Thymus (tissue), 11 donors: ENCODE results near the gene NIPA2. TPM values are rescaled to one million over a fixed set of nuclear protein-coding genes. Genes with fewer than 3 reads are reported as not detected.
A peak's percentile ranks its signal among the peaks of the same experiment; 100 is the strongest.

Experiments used
- DNase-seq, 9 donors: peaks; one replicate each; pipeline ENCODE4 v3.0.0-alpha.2; 2013; ENCODE audit warnings: low spot score in 9 of 9, low read depth in 6 of 9, missing footprints in 1 of 9
- H3K27ac ChIP-seq, 2 donors: one replicate each; pipeline ENCODE4 v1.5.1; 2013; ENCODE audit warnings: control low read depth in 1 of 2, low read depth in 1 of 2, low read length in 1 of 2, mild to moderate bottlenecking in 1 of 2, moderate library complexity in 1 of 2
- H3K27me3 ChIP-seq, 2 donors: one replicate each; pipeline ENCODE4 v1.5.1; 2013; ENCODE audit warnings: low read length in 1 of 2; ENCODE audit not compliant: control insufficient read depth in 2 of 2, insufficient read depth in 1 of 2
- H3K36me3 ChIP-seq, 2 donors: one replicate each; pipeline ENCODE4 v1.5.1; 2013; ENCODE audit warnings: low read length in 1 of 2, mild to moderate bottlenecking in 1 of 2, moderate library complexity in 1 of 2; ENCODE audit not compliant: control insufficient read depth in 2 of 2, insufficient read depth in 2 of 2
- H3K4me1 ChIP-seq, 2 donors: one replicate each; pipeline ENCODE4 v1.5.1; 2013; ENCODE audit warnings: low read length in 2 of 2; ENCODE audit not compliant: control insufficient read depth in 2 of 2, insufficient read depth in 2 of 2
- H3K4me3 ChIP-seq, 2 donors: one replicate each; pipeline ENCODE4 v1.5.1; 2013; ENCODE audit warnings: low read length in 2 of 2, control low read depth in 1 of 2, mild to moderate bottlenecking in 1 of 2
- H3K9me3 ChIP-seq, 2 donors: one replicate each; pipeline ENCODE4 v1.5.1; 2013; ENCODE audit warnings: low read length in 1 of 2, mild to moderate bottlenecking in 1 of 2; ENCODE audit not compliant: control insufficient read depth in 2 of 2, insufficient read depth in 1 of 2
- WGBS: extraction: QIAGEN DNeasy Blood & Tissue Kit; methylation state at CpG from one replicate; pipeline ENCODE4 v1.1.7; 2013; 5-methylcytosine and 5-hydroxymethylcytosine counted together
- polyA plus RNA-seq: library from polyadenylated mRNA; stranded (reverse); fragments of 200-250 nt; gene quantifications from one replicate; pipeline ENCODE4 v1.2.3, GENCODE V29; 2013
- total RNA-seq: library from RNA; stranded (reverse); fragments of 120-200 nt; gene quantifications from one replicate; pipeline ENCODE4 v1.2.4, GENCODE V29; 2013
- donor health status: healthy.

NIPA2 gene
- total and polyA plus RNA-seq, 2 donors, result 22.0 to 35.7 TPM

- Histone ChIP-seq H3K4me3 (no peak overlapping the region), H3K27me3 (no peaks in the 10 kb centered on the region), H3K36me3 (peaks cover 20 to 29% of the 10 kb centered on the region in 2 donors), H3K4me1 (no peaks in the 10 kb centered on the region), H3K9me3 (no peaks in the 10 kb centered on the region), H3K27ac (no peak overlapping the region)
- no peak for DNase-seq
- 94% methylated on average over 2 of the region's 2 CpGs for WGBS
Measured at GRCh38 chr15:22819651-22820050, 18.8 kb upstream of the NIPA2 start.

- 96% methylated on average over 29 of the region's 29 CpGs for WGBS
- Histone ChIP-seq H3K27ac (no peak overlapping the region), H3K4me1 (no peaks in the 10 kb centered on the region), H3K9me3 (no peaks in the 10 kb centered on the region), H3K4me3 (no peak overlapping the region), H3K36me3 (peaks cover 20 to 40% of the 10 kb centered on the region in 2 donors), H3K27me3 (no peaks in the 10 kb centered on the region)
- no peak for DNase-seq
Measured at GRCh38 chr15:22823495-22824128, 14.9 kb upstream of the NIPA2 start.

- Histone ChIP-seq H3K4me3 (no peak overlapping the region), H3K36me3 (peaks cover 12 to 25% of the 10 kb centered on the region in 2 donors), H3K4me1 (no peaks in the 10 kb centered on the region), H3K27me3 (no peaks in the 10 kb centered on the region), H3K9me3 (no peaks in the 10 kb centered on the region), H3K27ac (no peak overlapping the region)
- WGBS, result 100% methylated on average over 1 of the region's 1 CpG
- DNase-seq, result no peak
Measured at GRCh38 chr15:22827125-22827524, 11.3 kb upstream of the NIPA2 start.

- Histone ChIP-seq H3K27me3 (no peaks in the 10 kb centered on the region), H3K27ac (no peak overlapping the region), H3K9me3 (no peaks in the 10 kb centered on the region), H3K4me3 (no peak overlapping the region), H3K4me1 (no peaks in the 10 kb centered on the region), H3K36me3 (peaks cover 0 to 8% of the 10 kb centered on the region in 2 donors)
- no peak for DNase-seq
- WGBS, result 95% methylated on average over 1 of the region's 1 CpG
Measured at GRCh38 chr15:22831473-22831872, 7.0 kb upstream of the NIPA2 start.

- peaks cover 7 to 10% of the 10 kb centered on the region in 2 donors for H3K4me1 ChIP-seq
Measured at GRCh38 chr15:22839046-22839695, 705 bp downstream of the NIPA2 start.

GRCh38 chr15:22844421-22845288, 6.2 kb downstream of the NIPA2 start:
- Histone ChIP-seq H3K4me3 (no peak overlapping the region), H3K36me3 (peaks cover 23 to 32% of the 10 kb centered on the region in 2 donors), H3K9me3 (no peaks in the 10 kb centered on the region), H3K27ac (no peak overlapping the region), H3K27me3 (no peaks in the 10 kb centered on the region), H3K4me1 (peaks cover 6 to 7% of the 10 kb centered on the region in 2 donors)
- DNase-seq, result no peak
- 96% methylated on average over 19 of the region's 19 CpGs for WGBS

More at GRCh38 chr15:22839046-22839695, 705 bp downstream of the NIPA2 start:
- Histone ChIP-seq H3K9me3 (no peaks in the 10 kb centered on the region), H3K36me3 (peaks cover 6 to 8% of the 10 kb centered on the region in 2 donors), H3K4me3 (peak overlapping the region; percentile 70 to 77), H3K27ac (peak overlapping the region; percentile 82 to 95), H3K27me3 (no peaks in the 10 kb centered on the region)
- peak in 3 of 9 donors; percentile 9 to 26 (median 19) for DNase-seq
- WGBS, result 2% methylated on average over 16 of the region's 16 CpGs

- no peak for DNase-seq
- Histone ChIP-seq H3K9me3 (no peaks in the 10 kb centered on the region), H3K27ac (no peak overlapping the region), H3K27me3 (no peaks in the 10 kb centered on the region), H3K4me3 (no peak overlapping the region), H3K4me1 (peaks cover 2% of the 10 kb centered on the region in 2 donors), H3K36me3 (peaks cover 23 to 32% of the 10 kb centered on the region in 2 donors)
- 94% methylated on average over 2 of the region's 2 CpGs for whole genome bisulfite sequencing
Measured at GRCh38 chr15:22845289-22845900, 6.9 kb downstream of the NIPA2 start.

- no peaks in the 10 kb centered on the region for H3K4me1 ChIP-seq
Measured at GRCh38 chr15:22846073-22846472, 7.6 kb downstream of the NIPA2 start.

More at GRCh38 chr15:22846073-22846472, 7.6 kb downstream of the NIPA2 start:
- H3K4me3 ChIP-seq, result no peak overlapping the region
- no peak for DNase-seq
- no peaks in the 10 kb centered on the region for H3K27me3 ChIP-seq
- peaks cover 23 to 32% of the 10 kb centered on the region in 2 donors for H3K36me3 ChIP-seq
- no peaks in the 10 kb centered on the region for H3K9me3 ChIP-seq
- WGBS, result 98% methylated on average over 6 of the region's 6 CpGs
- no peak overlapping the region for H3K27ac ChIP-seq
